ENCODE data around the gene CEP57L1.
"Not testable (repeated sequence)": the region's sequence is repeated elsewhere in the genome, so short reads cannot be mapped to it uniquely, and the experiment has no call there.

Gene CEP57L1

GRCh38 chr6:109074133-109074415, 21.2 kb upstream of the CEP57L1 start:
- DNase-seq, result no peak

GRCh38 chr6:109075934-109076333, 19.4 kb upstream of the CEP57L1 start:
- DNase-seq, result no peak

GRCh38 chr6:109076377-109076776, 18.9 kb upstream of the CEP57L1 start:
- no peak for DNase-seq

- no peak for DNase-seq
These were observed 15.3 kb upstream of the CEP57L1 start for GRCh38 chr6:109079981-109080380.

- no peak for DNase-seq
These were observed 14.3 kb upstream of the CEP57L1 start for GRCh38 chr6:109081026-109081425.

- no peak for DNase-seq
These were observed 13.7 kb upstream of the CEP57L1 start for GRCh38 chr6:109081516-109082187.

- no peak for DNase-seq
These were observed 13.1 kb upstream of the CEP57L1 start for GRCh38 chr6:109082188-109082577.

GRCh38 chr6:109083657-109084056, 11.7 kb upstream of the CEP57L1 start:
- no peak for DNase-seq

GRCh38 chr6:109084146-109084545, 11.2 kb upstream of the CEP57L1 start:
- not testable (repeated sequence) for DNase-seq

- DNase-seq, result no peak
These were observed 7.5 kb upstream of the CEP57L1 start for GRCh38 chr6:109087661-109088264.

GRCh38 chr6:109088995-109089394, 6.3 kb upstream of the CEP57L1 start:
- no peak for DNase-seq

- no peak for DNase-seq
These were observed 3.8 kb upstream of the CEP57L1 start for GRCh38 chr6:109091314-109092024.

- DNase-seq, result no peak
These were observed 3.2 kb upstream of the CEP57L1 start for GRCh38 chr6:109092074-109092473.

- no peak for DNase-seq
These were observed 1.4 kb upstream of the CEP57L1 start for GRCh38 chr6:109093732-109094415.

- peak; percentile 81 for DNase-seq
These were observed 781 bp upstream of the CEP57L1 start, which contains the start of gene SESN1 for GRCh38 chr6:109094416-109095035. Gene SESN1 (minus strand): TSS chr6:109094846. CDS start chr6:109094073, 773 bp downstream.

- no peak for DNase-seq
These were observed 453 bp downstream of the CEP57L1 start for GRCh38 chr6:109095835-109096084.

GRCh38 chr6:109096208-109096607, 901 bp downstream of the CEP57L1 start:
- no peak for DNase-seq

- no peak for DNase-seq
These were observed 2.4 kb downstream of the CEP57L1 start for GRCh38 chr6:109097661-109098060.

- DNase-seq, result no peak
These were observed 7.5 kb downstream of the CEP57L1 start for GRCh38 chr6:109102762-109103161.

- no peak for DNase-seq
These were observed 8.6 kb downstream of the CEP57L1 start for GRCh38 chr6:109103942-109104341.

GRCh38 chr6:109104512-109104911, 9.2 kb downstream of the CEP57L1 start:
- DNase-seq, result no peak

- DNase-seq, result no peak
These were observed 10.4 kb downstream of the CEP57L1 start for GRCh38 chr6:109105681-109106080.

- DNase-seq, result not testable (repeated sequence)
These were observed 14.4 kb downstream of the CEP57L1 start for GRCh38 chr6:109109663-109110062.

- not testable (repeated sequence) for DNase-seq
These were observed 17.4 kb downstream of the CEP57L1 start for GRCh38 chr6:109112663-109113062.

Data from activated gamma-delta T cell treated with Interleukin-2 at 50 U/mL for 16 hours (primary cell).